SK-N-MC (cell line): ENCODE measurements around the gene FBH1.
"Not testable (repeated sequence)": the region's sequence is repeated elsewhere in the genome, so short reads cannot be mapped to it uniquely, and the experiment has no call there.

ENCODE experiments used
- DNase-seq: peaks from one replicate; pipeline ENCODE4 v3.0.0-alpha.2; 2011; ENCODE audit warnings: low read depth, low spot score
- H3K27ac ChIP-seq: fragments of 200-600 bp; sonication (generic); 2 replicates; pipeline ENCODE4 v1.5.1; 2016; ENCODE audit warnings: mixed run types
- H3K36me3 ChIP-seq: fragments of 200-600 bp; sonication (generic); 2 replicates; pipeline ENCODE4 v1.6.1; 2017; ENCODE audit warnings: antibody characterized with exemption, low read length, mixed read lengths; ENCODE audit not compliant: insufficient read depth
- H3K4me3 ChIP-seq: fragments of 200-600 bp; sonication (generic); 2 replicates; pipeline ENCODE4 v1.5.1; 2016
- H3K9ac ChIP-seq: fragments of 200-600 bp; sonication (generic); 2 replicates; pipeline ENCODE4 v1.8.0; 2017; ENCODE audit warnings: mixed run types, mixed read lengths; ENCODE audit not compliant: insufficient read length
- H3K9me3 ChIP-seq: fragments of 200-600 bp; sonication (generic); 2 replicates; pipeline ENCODE4 v1.6.1; 2017; ENCODE audit warnings: low read depth, mild to moderate bottlenecking, antibody characterized with exemption, low read length, moderate library complexity, mixed read lengths
- EZH2 ChIP-seq: fragments of 200-600 bp; sonication (generic); IDR thresholded peaks from one replicate; pipeline ENCODE4 v1.6.1; 2017; ENCODE audit warnings: antibody characterized with exemption
- FOXP2 ChIP-seq: optimal IDR thresholded peaks from 2 replicates; pipeline ENCODE3; 2011; ENCODE audit warnings: mild to moderate bottlenecking, moderate library complexity; ENCODE audit not compliant: insufficient read depth; ENCODE audit errors: extremely low read length, control extremely low read depth
- POLR2AphosphoS5 ChIP-seq: IDR thresholded peaks from 2 replicates; pipeline ENCODE4 v1.6.1; 2012; ENCODE audit warnings: mild to moderate bottlenecking, low read depth, low read length, borderline replicate concordance

The FBH1 gene

GRCh38 chr10:5944389-5945189, 54.5 kb downstream of the FBH1 start:
- Histone ChIP-seq H3K9ac (no peak overlapping the region), H3K27ac (no peak overlapping the region), H3K4me3 (no peak overlapping the region), H3K9me3 (no peaks in the 10 kb centered on the region), H3K36me3 (no peaks in the 10 kb centered on the region)
- no peak for TF ChIP-seq EZH2
- no peak for TF ChIP-seq POLR2AphosphoS5
- no peak for TF ChIP-seq FOXP2
- no peak for DNase-seq

- H3K4me3 ChIP-seq: no peak overlapping the region
- H3K9me3 ChIP-seq: no peaks in the 10 kb centered on the region
- DNase-seq: no peak
- no peak overlapping the region for H3K27ac ChIP-seq
- TF ChIP-seq FOXP2 (no peak), POLR2AphosphoS5 (no peak), EZH2 (no peak)
- H3K9ac ChIP-seq: no peak overlapping the region
- H3K36me3 ChIP-seq: no peaks in the 10 kb centered on the region
Observed at GRCh38 chr10:5945190-5945509, 55.1 kb downstream of the FBH1 start.

GRCh38 chr10:5945561-5946418, 55.7 kb downstream of the FBH1 start:
- H3K9me3 ChIP-seq: no peaks in the 10 kb centered on the region
- TF ChIP-seq EZH2: no peak
- no peak overlapping the region for H3K27ac ChIP-seq
- no peaks in the 10 kb centered on the region for H3K36me3 ChIP-seq
- H3K9ac ChIP-seq: no peak overlapping the region
- no peak overlapping the region for H3K4me3 ChIP-seq
- DNase-seq: no peak

- not testable (repeated sequence) for H3K9me3 ChIP-seq, H3K9ac ChIP-seq, H3K27ac ChIP-seq, H3K4me3 ChIP-seq, H3K36me3 ChIP-seq, DNase-seq
Observed at GRCh38 chr10:5946419-5946775, 56.4 kb downstream of the FBH1 start.

- TF ChIP-seq FOXP2 (no peak), POLR2AphosphoS5 (no peak), EZH2 (no peak)
- Histone ChIP-seq H3K9me3 (no peaks in the 10 kb centered on the region), H3K9ac (no peak overlapping the region)
Observed at GRCh38 chr10:5946786-5947185, 56.7 kb downstream of the FBH1 start.

GRCh38 chr10:5947471-5948207, 57.6 kb downstream of the FBH1 start:
- DNase-seq: no peak
- no peak overlapping the region for H3K4me3 ChIP-seq
- no peak overlapping the region for H3K9ac ChIP-seq
- H3K9me3 ChIP-seq: no peaks in the 10 kb centered on the region
- H3K36me3 ChIP-seq: no peaks in the 10 kb centered on the region
- no peak overlapping the region for H3K27ac ChIP-seq
- TF ChIP-seq EZH2 (no peak), POLR2AphosphoS5 (no peak), FOXP2 (no peak)

More at GRCh38 chr10:5946786-5947185, 56.7 kb downstream of the FBH1 start:
- no peak overlapping the region for H3K27ac ChIP-seq
- H3K36me3 ChIP-seq: no peaks in the 10 kb centered on the region
- DNase-seq: no peak
- H3K4me3 ChIP-seq: no peak overlapping the region

GRCh38 chr10:5948208-5948585, 58.2 kb downstream of the FBH1 start:
- Histone ChIP-seq H3K4me3 (no peak overlapping the region), H3K27ac (no peak overlapping the region), H3K9ac (no peak overlapping the region), H3K36me3 (no peaks in the 10 kb centered on the region), H3K9me3 (no peaks in the 10 kb centered on the region)
- DNase-seq: no peak
- no peak for TF ChIP-seq POLR2AphosphoS5
- TF ChIP-seq EZH2: no peak
- TF ChIP-seq FOXP2: no peak

- no peak overlapping the region for H3K27ac ChIP-seq
- H3K36me3 ChIP-seq: no peaks in the 10 kb centered on the region
- no peak for DNase-seq
- TF ChIP-seq POLR2AphosphoS5 (no peak), EZH2 (no peak), FOXP2 (no peak)
- no peaks in the 10 kb centered on the region for H3K9me3 ChIP-seq
- H3K9ac ChIP-seq: no peak overlapping the region
- H3K4me3 ChIP-seq: no peak overlapping the region
Observed at GRCh38 chr10:5949009-5949759, 59.1 kb downstream of the FBH1 start.
